C4-2B (cell line): ENCODE results near the gene AFAP1.
"Not testable (repeated sequence)": the region's sequence is repeated elsewhere in the genome, so short reads cannot be mapped to it uniquely, and the experiment has no call there.

Experiments used
- H3K27ac ChIP-seq: fragments of 450-650 bp; 2 replicates; pipeline ENCODE4 v1.5.1; 2017
- CTCF ChIP-seq: fragments of 450-650 bp; conservative IDR thresholded peaks from 2 replicates; pipeline ENCODE4 v1.5.1; 2017; ENCODE audit warnings: mild to moderate bottlenecking
- ZFX ChIP-seq: fragments of 450-650 bp; IDR thresholded peaks from 2 replicates; pipeline ENCODE4 v1.6.1; 2017

AFAP1 gene

GRCh38 chr4:7952615-7953014 is 13.0 kb upstream of the AFAP1 start:
- TF ChIP-seq ZFX (no peak), CTCF (no peak)
- H3K27ac ChIP-seq, result no peak overlapping the region

- TF ChIP-seq ZFX (no peak), CTCF (no peak)
- no peak overlapping the region for H3K27ac ChIP-seq
These were observed 10.8 kb upstream of the AFAP1 start for GRCh38 chr4:7950301-7951092.

- no peak overlapping the region for H3K27ac ChIP-seq
- TF ChIP-seq ZFX, result no peak
- no peak for TF ChIP-seq CTCF
These were observed 10.1 kb upstream of the AFAP1 start for GRCh38 chr4:7949759-7950158.

- TF ChIP-seq ZFX (no peak), CTCF (no peak)
- H3K27ac ChIP-seq, result no peak overlapping the region
These were observed 8.3 kb upstream of the AFAP1 start for GRCh38 chr4:7947927-7948326.

GRCh38 chr4:7945709-7946380 is 6.2 kb upstream of the AFAP1 start:
- TF ChIP-seq ZFX (no peak), CTCF (no peak)
- no peak overlapping the region for H3K27ac ChIP-seq

- no peak for TF ChIP-seq CTCF
- no peak for TF ChIP-seq ZFX
- H3K27ac ChIP-seq, result no peak overlapping the region
These were observed 5.0 kb upstream of the AFAP1 start for GRCh38 chr4:7944599-7945220.

GRCh38 chr4:7943688-7944087 is 4.0 kb upstream of the AFAP1 start:
- not testable (repeated sequence) for H3K27ac ChIP-seq
